Ramos (cell line): ENCODE data around the gene HSP90AB1.

Experiments used
- in situ Hi-C: fragments of 300-500 bp; cut with MboI; formaldehyde crosslinking; loops from one replicate; pipeline ENCODE4 v1.14.3; 2022; ENCODE audit warnings: low sequenced_read_pairs; ENCODE audit not compliant: unreplicated experiment

HSP90AB1 gene

GRCh38 chr6:44278315-44278714 lies 31.4 kb downstream of the HSP90AB1 start:
- in situ Hi-C loops: no loop called here

DNA sequence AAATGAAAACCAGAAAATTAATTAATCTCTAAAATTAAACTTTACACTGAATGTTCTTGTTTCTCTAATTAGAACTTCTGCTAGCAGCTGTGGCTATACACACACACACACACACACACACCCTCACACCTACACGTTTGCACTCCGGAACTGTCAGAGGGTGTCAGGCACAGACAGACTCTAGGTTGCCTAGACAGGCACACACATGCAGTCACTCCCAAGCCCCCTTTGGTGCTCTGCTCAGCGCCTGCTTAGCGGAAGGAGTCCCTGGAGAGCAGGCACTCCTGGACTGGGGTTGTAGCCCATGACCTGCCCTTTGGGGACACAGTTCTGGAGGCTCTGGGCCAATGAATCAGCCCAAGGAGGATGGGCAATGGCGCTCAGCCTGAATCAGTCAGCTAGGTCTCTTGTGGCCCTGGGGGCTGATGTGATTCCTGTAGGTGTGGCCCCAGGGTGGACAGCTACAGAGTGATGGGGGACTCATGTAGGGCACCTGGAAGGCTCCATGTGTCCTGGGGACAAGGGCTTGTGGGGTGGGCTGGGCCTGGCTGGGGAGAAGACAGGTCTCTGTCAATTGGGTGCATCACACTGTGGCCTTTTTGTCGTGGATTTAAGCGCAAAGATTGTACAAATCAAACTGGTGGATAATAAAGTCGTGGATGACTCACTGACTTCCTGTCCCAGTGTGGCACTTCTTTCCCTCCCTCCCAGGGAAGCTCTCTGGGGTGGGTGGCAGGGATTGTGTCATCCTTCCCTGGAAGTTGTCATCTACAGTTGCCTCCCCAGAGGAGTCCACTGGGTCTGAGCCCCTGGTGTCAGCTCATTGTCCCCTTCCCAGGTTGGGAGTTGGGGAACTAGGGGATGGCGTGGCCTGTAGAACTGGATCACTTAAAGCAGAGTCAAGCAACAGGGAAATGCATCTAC lies 32.1 kb downstream of the HSP90AB1 start:
- in situ Hi-C loops: no loop called here

DNA sequence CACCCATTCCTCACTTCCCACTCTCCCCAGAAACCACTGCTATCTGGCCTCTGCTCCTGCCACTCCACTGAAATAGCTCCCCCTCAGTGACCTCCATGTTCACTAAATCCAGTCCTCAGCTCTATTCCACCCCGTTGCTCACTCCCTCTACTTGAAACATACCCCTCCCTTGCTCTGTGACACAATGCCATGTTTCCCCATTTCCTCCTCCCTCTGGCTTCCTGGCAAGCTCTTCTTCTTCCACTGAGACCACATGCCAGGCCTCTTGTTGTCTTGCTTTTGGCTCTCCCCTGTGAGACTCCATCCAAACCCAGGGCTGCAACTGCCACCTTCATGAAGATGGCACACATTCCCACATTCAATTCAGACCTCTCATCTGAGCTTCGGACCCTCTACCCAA lies 37.2 kb downstream of the HSP90AB1 start:
- in situ Hi-C loops: no loop called here

DNA sequence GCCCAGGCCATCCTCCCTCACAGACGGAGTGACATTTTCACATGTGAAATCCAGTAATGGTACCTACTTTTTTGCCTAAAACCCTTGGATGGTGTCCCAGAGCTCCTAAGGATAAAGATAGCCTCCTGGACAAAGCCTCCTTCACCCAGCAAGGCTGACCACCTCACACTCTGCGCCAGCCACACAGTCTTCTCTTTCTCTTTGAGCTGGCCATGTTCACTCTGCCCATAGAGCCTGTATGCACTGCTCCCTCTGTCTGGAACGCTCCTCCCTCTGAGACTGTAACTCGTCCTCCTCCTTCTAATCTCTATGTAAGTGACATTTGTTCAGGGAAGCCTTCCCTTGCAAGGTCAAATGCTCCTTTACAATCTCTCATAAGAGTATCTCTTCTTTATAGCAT lies 38.0 kb downstream of the HSP90AB1 start:
- in situ Hi-C loops: no loop called here

- in situ Hi-C loops: no loop called here
These were observed 38.8 kb downstream of the HSP90AB1 start for GRCh38 chr6:44285552-44286284.

- in situ Hi-C loops: no loop called here
These were observed 39.3 kb downstream of the HSP90AB1 start for GRCh38 chr6:44286285-44286565.

DNA sequence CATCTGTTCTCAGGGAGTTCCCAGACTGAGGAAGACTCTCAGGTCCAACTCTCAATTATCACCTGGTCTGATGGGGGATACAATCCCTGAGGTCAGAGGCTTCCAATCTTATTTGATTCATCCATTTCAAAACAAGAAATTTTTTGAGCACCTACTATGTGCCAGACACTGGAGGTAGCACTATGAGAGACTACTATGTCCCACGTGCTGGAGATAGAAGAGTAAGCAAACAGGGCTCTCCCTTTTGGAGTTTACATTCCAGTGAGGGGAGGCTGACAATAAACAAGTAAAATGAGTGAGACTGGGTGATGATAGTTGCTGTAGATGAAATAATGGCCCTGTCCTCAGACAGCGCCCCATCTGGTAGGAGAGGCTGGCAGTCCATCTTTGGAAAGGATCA lies 39.8 kb downstream of the HSP90AB1 start:
- in situ Hi-C loops: no loop called here

- in situ Hi-C loops: no loop called here
These were observed 42.9 kb downstream of the HSP90AB1 start for GRCh38 chr6:44289726-44290260.

- in situ Hi-C loops: no loop called here
These were observed 44.9 kb downstream of the HSP90AB1 start for GRCh38 chr6:44291841-44292240.

GRCh38 chr6:44292661-44293365 lies 45.9 kb downstream of the HSP90AB1 start:
- in situ Hi-C loops: no loop called here

GRCh38 chr6:44294832-44295791 lies 48.2 kb downstream of the HSP90AB1 start:
- in situ Hi-C loops: no loop called here

GRCh38 chr6:44297063-44298038 lies 50.5 kb downstream of the HSP90AB1 start:
- in situ Hi-C loops: no loop called here

- in situ Hi-C loops: no loop called here
These were observed 51.3 kb downstream of the HSP90AB1 start for GRCh38 chr6:44298055-44298803.

DNA sequence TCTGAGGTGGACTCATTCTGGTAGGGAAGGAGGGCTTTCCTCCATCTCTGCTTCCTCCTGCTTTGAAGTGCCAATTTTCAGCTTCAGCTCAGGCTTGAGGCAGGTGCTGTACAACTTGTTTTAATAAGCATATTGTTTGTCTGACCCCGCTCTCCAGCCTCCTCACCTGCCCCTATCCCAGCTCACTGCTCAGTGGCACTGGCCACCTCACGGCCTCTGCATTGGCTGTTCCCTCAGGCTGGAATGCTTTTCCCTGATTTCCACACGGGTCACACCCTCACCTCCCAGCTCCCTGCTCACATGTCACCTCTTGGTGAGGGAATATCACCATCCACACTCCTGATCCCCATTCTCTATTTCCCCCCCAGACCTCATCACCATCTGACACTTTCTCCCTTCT lies 52.0 kb downstream of the HSP90AB1 start:
- in situ Hi-C loops: no loop called here

- in situ Hi-C loops: no loop called here
These were observed 53.5 kb downstream of the HSP90AB1 start for GRCh38 chr6:44300292-44300823.

DNA sequence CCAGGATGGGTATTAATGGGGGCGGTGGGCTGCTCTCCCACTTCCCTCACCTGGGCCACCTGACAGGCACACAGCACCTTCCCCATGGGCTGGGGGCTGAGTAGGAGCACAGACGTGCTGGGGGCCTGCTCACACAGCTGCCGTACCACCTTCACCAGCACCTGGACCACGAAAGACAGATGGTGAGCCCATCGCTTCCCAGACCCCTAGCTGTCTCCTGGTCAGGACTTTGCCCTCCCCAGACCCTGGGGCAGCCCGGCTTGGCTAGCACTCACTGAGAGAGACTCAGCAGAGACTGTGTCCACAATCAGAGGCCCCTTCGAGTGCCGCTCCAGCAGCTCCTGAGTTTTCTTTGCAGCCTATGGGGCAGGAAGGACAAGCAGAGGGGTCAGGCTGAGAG lies 54.2 kb downstream of the HSP90AB1 start:
- in situ Hi-C loops: no loop called here

GRCh38 chr6:44301782-44302564 lies 55.1 kb downstream of the HSP90AB1 start:
- in situ Hi-C loops: no loop called here
